Activated naive CD4-positive, alpha-beta T cell treated with anti-CD3 and anti-CD28 coated beads for 36 hours (primary cell): ENCODE measurements around the gene POLR2A. TPM values are rescaled to one million over a fixed set of nuclear protein-coding genes. Genes with fewer than 3 reads are reported as not detected.

Experiments used
- CTCF ChIA-PET: fragments of 350-600 bp; sonication (Branson Sonifier 250); formaldehyde crosslinking; loops from one replicate; lab custom pipeline; 2021; ENCODE audit warnings: antibody characterized with exemption; lab: Charles Lee
- DNase-seq: peaks from one replicate; pipeline ENCODE4 v3.0.0-alpha.2; 2020
- H3K27ac Mint-ChIP-seq: one replicate; pipeline ENCODE4 v1.8.0; 2021; ENCODE audit warnings: mild to moderate bottlenecking, mixed read lengths
- H3K27me3 Mint-ChIP-seq: one replicate; pipeline ENCODE4 v1.8.0; 2021; ENCODE audit warnings: low read depth, mixed read lengths
- H3K36me3 Mint-ChIP-seq: one replicate; pipeline ENCODE4 v1.8.0; 2021; ENCODE audit warnings: low read depth, mixed read lengths
- H3K4me1 Mint-ChIP-seq: one replicate; pipeline ENCODE4 v1.8.0; 2021; ENCODE audit warnings: low read depth, mixed read lengths
- H3K4me3 Mint-ChIP-seq: one replicate; pipeline ENCODE4 v1.8.0; 2021; ENCODE audit warnings: mild to moderate bottlenecking, moderate library complexity, mixed read lengths
- H3K9me3 Mint-ChIP-seq: one replicate; pipeline ENCODE4 v1.8.0; 2021; ENCODE audit warnings: mixed read lengths
- intact Hi-C: fragments of 100-400 bp; cut with micrococcal nuclease; formaldehyde crosslinking; loops from one replicate; pipeline ENCODE4 v1.15.1; 2023
- total RNA-seq, 2 experiments: library from RNA; stranded (reverse); gene quantifications; one replicate each; pipeline ENCODE4 v1.2.3, GENCODE V29; 2021

Gene POLR2A
- total RNA-seq, 2 experiments from 2014 or later, result 204 to 205 TPM

- Mint-ChIP-seq H3K36me3 (no peaks in the 10 kb centered on the region), H3K9me3 (no peaks in the 10 kb centered on the region), H3K27me3 (peaks cover 60% of the 10 kb centered on the region), H3K4me1 (peaks cover 53% of the 10 kb centered on the region), H3K4me3 (no peak overlapping the region), H3K27ac (no peak overlapping the region)
- CTCF ChIA-PET, result interaction anchor here (1.0 to 2.0 kb wide), 6 partner anchors 44 to 161 kb away, joined by 3 to 4 read pairs (median 3); no protein-coding TSS in a partner anchor
- DNase-seq, result no peak
- intact Hi-C loops, result no loop called here
These were observed 42.9 kb upstream of the POLR2A start for GRCh38 chr17:7441266-7441665.

GRCh38 chr17:7442142-7442541, 42.0 kb upstream of the POLR2A start:
- DNase-seq, result no peak
- Mint-ChIP-seq H3K4me3 (no peak overlapping the region), H3K27ac (no peak overlapping the region), H3K9me3 (no peaks in the 10 kb centered on the region), H3K36me3 (peaks cover 1% of the 10 kb centered on the region), H3K27me3 (peaks cover 63% of the 10 kb centered on the region), H3K4me1 (peaks cover 52% of the 10 kb centered on the region)
- intact Hi-C loops, result no loop called here
- CTCF ChIA-PET, result interaction anchor here (1.1 to 2.0 kb wide), 2 partner anchors 89 to 162 kb away, joined by 3 to 4 read pairs; no protein-coding TSS in a partner anchor

GRCh38 chr17:7443499-7444485, 40.4 kb upstream of the POLR2A start:
- DNase-seq, result no peak
- CTCF ChIA-PET, result interaction anchor here (0.5 to 2.2 kb wide), 5 partner anchors 7 to 210 kb away, joined by 3 to 14 read pairs (median 4); partner anchors contain the start of gene SENP3
- Mint-ChIP-seq H3K27me3 (peaks cover 64% of the 10 kb centered on the region), H3K27ac (no peak overlapping the region), H3K36me3 (peaks cover 4% of the 10 kb centered on the region), H3K4me3 (no peak overlapping the region), H3K9me3 (no peaks in the 10 kb centered on the region), H3K4me1 (peaks cover 40% of the 10 kb centered on the region)
- intact Hi-C loops, result no loop called here

- Mint-ChIP-seq H3K4me3 (peak within 1 kb of the TSS; percentile 68), H3K27ac (no peak within 1 kb of the TSS), H3K9me3 (no peaks in the 10 kb centered on the region), H3K36me3 (peaks cover 5% of the 10 kb centered on the region), H3K27me3 (peaks cover 60% of the 10 kb centered on the region), H3K4me1 (peaks cover 35% of the 10 kb centered on the region)
- intact Hi-C loops, result loop anchor here (1.0 kb wide), 1 partner anchor 8 kb away; no protein-coding TSS in a partner anchor
- CTCF ChIA-PET, result interaction anchor here (0.5 to 2.2 kb wide), 4 partner anchors 8 to 208 kb away, joined by 3 to 14 read pairs (median 4); partner anchors contain the start of gene SENP3
- DNase-seq, result peak; percentile 28
These were observed 39.2 kb upstream of the POLR2A start, which contains the start of gene CHRNB1 for GRCh38 chr17:7444682-7445618. TSS of gene CHRNB1 (plus strand) at chr17:7445061. CDS start at chr17:7445128, 67 bp downstream.

GRCh38 chr17:7445619-7445968, 38.6 kb upstream of the POLR2A start:
- DNase-seq, result peak; percentile 53
- Mint-ChIP-seq H3K9me3 (no peaks in the 10 kb centered on the region), H3K4me1 (peaks cover 29% of the 10 kb centered on the region), H3K4me3 (peak overlapping the region; percentile 68), H3K36me3 (peaks cover 5% of the 10 kb centered on the region), H3K27me3 (peaks cover 55% of the 10 kb centered on the region), H3K27ac (no peak overlapping the region)
- intact Hi-C loops, result loop anchor here (1.0 kb wide), 1 partner anchor 8 kb away; no protein-coding TSS in a partner anchor
- CTCF ChIA-PET, result interaction anchor here (0.5 to 2.2 kb wide), 4 partner anchors 9 to 115 kb away, joined by 3 to 14 read pairs (median 4); no protein-coding TSS in a partner anchor

- H3K27ac Mint-ChIP-seq, result no peak overlapping the region
- intact Hi-C loops, result no loop called here
- peaks cover 34% of the 10 kb centered on the region for H3K27me3 Mint-ChIP-seq
- no peaks in the 10 kb centered on the region for H3K9me3 Mint-ChIP-seq
- CTCF ChIA-PET, result interaction anchor here (1.9 kb wide), 1 partner anchor 112 kb away, joined by 4 read pairs; no protein-coding TSS in a partner anchor
- DNase-seq, result no peak
- H3K4me3 Mint-ChIP-seq, result no peak overlapping the region
- peaks cover 5% of the 10 kb centered on the region for H3K36me3 Mint-ChIP-seq
- peaks cover 29% of the 10 kb centered on the region for H3K4me1 Mint-ChIP-seq
These were observed 35.7 kb upstream of the POLR2A start for GRCh38 chr17:7448461-7448860.

- Mint-ChIP-seq H3K4me1 (peaks cover 7% of the 10 kb centered on the region), H3K27me3 (no peaks in the 10 kb centered on the region), H3K27ac (no peak overlapping the region), H3K4me3 (no peak overlapping the region), H3K36me3 (no peaks in the 10 kb centered on the region), H3K9me3 (no peaks in the 10 kb centered on the region)
- no peak for DNase-seq
- CTCF ChIA-PET, result interaction anchor here (0.6 kb wide), 1 partner anchor 186 kb away, joined by 4 read pairs; no protein-coding TSS in a partner anchor
- intact Hi-C loops, result no loop called here
These were observed 24.1 kb upstream of the POLR2A start for GRCh38 chr17:7459961-7460545.

- CTCF ChIA-PET, result no interaction called here
- no peak for DNase-seq
- Mint-ChIP-seq H3K4me3 (no peak overlapping the region), H3K36me3 (peaks cover 2% of the 10 kb centered on the region), H3K9me3 (no peaks in the 10 kb centered on the region), H3K27ac (no peak overlapping the region), H3K4me1 (peaks cover 5% of the 10 kb centered on the region), H3K27me3 (no peaks in the 10 kb centered on the region)
- intact Hi-C loops, result no loop called here
These were observed 23.1 kb upstream of the POLR2A start for GRCh38 chr17:7460850-7461660.

GRCh38 chr17:7462474-7463371, 21.4 kb upstream of the POLR2A start:
- CTCF ChIA-PET, result interaction anchor here (1.1 kb wide), 1 partner anchor 15 kb away, joined by 3 read pairs; no protein-coding TSS in a partner anchor
- peaks cover 3% of the 10 kb centered on the region for H3K36me3 Mint-ChIP-seq
- no peak overlapping the region for H3K27ac Mint-ChIP-seq
- no peaks in the 10 kb centered on the region for H3K27me3 Mint-ChIP-seq
- no peak for DNase-seq
- intact Hi-C loops, result no loop called here
- H3K4me1 Mint-ChIP-seq, result peaks cover 5% of the 10 kb centered on the region
- H3K9me3 Mint-ChIP-seq, result no peaks in the 10 kb centered on the region
- no peak overlapping the region for H3K4me3 Mint-ChIP-seq

- CTCF ChIA-PET, result interaction anchor here (1.1 kb wide), 1 partner anchor 14 kb away, joined by 3 read pairs; no protein-coding TSS in a partner anchor
- Mint-ChIP-seq H3K27ac (no peak overlapping the region), H3K36me3 (peaks cover 3% of the 10 kb centered on the region), H3K4me3 (no peak overlapping the region), H3K9me3 (no peaks in the 10 kb centered on the region), H3K4me1 (peaks cover 5% of the 10 kb centered on the region), H3K27me3 (no peaks in the 10 kb centered on the region)
- DNase-seq, result no peak
- intact Hi-C loops, result no loop called here
These were observed 20.8 kb upstream of the POLR2A start for GRCh38 chr17:7463372-7463846.
